ENCODE measurements around the gene MZF1.
A peak's percentile ranks its signal among the peaks of the same experiment; 100 is the strongest.
"Not testable (repeated sequence)": the region's sequence is repeated elsewhere in the genome, so short reads cannot be mapped to it uniquely, and the experiment has no call there.

MZF1 gene

DNA sequence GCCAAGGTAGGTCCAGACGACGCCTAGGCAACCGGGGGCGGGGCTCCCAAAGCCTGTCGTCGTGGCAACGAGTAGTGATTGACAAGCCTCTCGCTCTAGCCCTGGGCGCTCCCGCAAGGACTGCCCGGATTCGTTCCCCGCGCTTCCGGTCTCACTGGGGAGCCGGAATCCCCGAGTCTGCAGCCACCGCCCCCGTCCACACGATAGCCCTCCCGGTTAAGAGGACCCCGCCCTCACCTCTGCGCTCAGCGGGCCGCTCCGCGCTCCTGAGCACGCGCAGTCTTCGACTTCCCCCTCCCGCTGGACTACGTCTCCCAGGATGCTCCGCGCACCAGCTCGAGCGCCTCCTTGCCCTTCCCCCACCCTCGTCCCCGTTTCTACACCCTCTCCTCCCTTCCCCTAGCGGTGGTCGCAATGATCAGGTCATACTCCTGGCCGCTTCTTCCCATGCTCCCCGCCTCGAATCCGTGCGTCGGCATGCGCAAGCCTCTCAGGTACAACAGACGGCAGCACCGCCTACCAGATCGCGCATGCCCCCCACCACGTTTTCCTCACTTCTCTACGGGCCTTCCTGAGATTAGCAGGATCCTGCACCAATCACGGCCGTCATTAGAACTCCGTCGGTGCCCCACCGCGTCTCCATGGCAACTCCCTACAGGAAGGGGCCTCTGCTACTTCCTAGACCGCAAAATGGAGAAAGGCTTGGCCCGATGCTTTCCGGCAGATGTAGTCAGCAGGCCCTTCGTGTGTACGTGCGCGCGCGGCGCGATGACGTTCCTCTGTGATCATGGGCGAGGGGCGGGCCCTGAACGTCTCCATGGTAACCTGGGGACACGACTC is at the start of gene MZF1:
TSS of gene MZF1 (minus strand) at position 518 of the 840 bp plus-strand sequence. CDS start 1,946 bp downstream, outside the sequence.
- peaks cover 42% of the 10 kb centered on the region for H3K4me1 Mint-ChIP-seq (ENCODE audit: low read depth)
- peak within 1 kb of the TSS; percentile 100 for H3K27ac Mint-ChIP-seq

DNA sequence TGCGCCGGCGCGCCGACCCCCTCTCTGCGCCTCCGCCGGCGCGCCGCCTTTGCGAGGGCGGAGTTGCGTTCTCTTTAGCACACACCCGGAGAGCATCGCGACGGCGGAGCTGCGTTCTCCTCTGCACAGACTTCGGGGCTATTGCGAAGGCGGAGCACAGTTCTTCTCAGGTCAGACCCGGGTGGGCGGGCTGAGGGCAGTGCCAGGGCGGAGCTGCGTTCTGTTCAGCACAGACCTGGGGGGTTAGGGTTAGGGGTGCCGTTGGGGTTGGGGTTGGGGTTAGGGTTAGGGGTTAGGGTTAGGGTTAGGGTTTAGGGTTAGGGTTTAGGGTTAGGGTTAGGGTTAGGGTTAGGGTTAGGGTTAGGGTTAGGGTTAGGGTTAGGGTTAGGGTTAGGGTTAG is 34.1 kb upstream of the MZF1 start:
- not testable (repeated sequence) for H3K27ac Mint-ChIP-seq; H3K4me3 Mint-ChIP-seq; H3K27me3 Mint-ChIP-seq; H3K9me3 Mint-ChIP-seq; H3K36me3 Mint-ChIP-seq (ENCODE audit: low read depth); H3K4me1 Mint-ChIP-seq (ENCODE audit: low read depth)

More for the DNA sequence above, at the start of gene MZF1:
- Mint-ChIP-seq H3K36me3 (ENCODE audit: low read depth) (peaks cover 22% of the 10 kb centered on the region), H3K9me3 (no peaks in the 10 kb centered on the region), H3K27me3 (no peaks in the 10 kb centered on the region), H3K4me3 (peak within 1 kb of the TSS; percentile 93)

DNA sequence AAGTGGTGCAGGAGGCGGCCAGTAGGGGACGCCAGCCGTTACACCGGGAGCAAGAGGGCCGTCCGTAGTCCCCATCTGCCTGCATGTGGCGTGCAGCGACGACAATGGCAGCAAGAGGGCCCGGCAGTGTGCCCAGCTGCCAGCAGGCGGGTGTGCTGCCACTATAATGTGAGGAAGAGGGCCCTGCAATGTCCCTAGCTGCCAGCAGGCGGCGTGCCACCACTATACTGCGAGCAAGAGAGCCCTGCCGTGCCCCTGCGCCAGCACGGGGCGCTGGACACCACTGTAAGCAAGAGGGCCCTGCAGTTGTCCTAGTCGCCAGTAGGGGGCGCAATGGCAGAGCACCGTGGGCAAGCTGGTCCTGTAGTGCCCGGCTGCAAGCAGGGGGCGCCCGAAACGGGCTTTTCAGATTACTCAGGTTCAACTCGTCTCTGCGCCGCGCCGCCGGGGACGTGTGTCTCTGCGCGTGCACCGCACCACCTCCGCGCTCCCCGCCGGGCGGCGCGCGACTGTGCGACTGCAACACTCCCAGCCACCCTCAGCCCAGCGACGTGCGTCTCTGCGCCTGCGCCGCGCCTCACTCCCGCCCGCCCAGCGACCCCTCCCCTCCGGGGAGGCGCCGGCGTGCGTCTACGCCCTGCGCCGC is 33.2 kb upstream of the MZF1 start:
- H3K9me3 Mint-ChIP-seq; H3K27me3 Mint-ChIP-seq; H3K36me3 Mint-ChIP-seq (ENCODE audit: low read depth); H3K27ac Mint-ChIP-seq; H3K4me3 Mint-ChIP-seq; H3K4me1 Mint-ChIP-seq (ENCODE audit: low read depth): not testable (repeated sequence)

DNA sequence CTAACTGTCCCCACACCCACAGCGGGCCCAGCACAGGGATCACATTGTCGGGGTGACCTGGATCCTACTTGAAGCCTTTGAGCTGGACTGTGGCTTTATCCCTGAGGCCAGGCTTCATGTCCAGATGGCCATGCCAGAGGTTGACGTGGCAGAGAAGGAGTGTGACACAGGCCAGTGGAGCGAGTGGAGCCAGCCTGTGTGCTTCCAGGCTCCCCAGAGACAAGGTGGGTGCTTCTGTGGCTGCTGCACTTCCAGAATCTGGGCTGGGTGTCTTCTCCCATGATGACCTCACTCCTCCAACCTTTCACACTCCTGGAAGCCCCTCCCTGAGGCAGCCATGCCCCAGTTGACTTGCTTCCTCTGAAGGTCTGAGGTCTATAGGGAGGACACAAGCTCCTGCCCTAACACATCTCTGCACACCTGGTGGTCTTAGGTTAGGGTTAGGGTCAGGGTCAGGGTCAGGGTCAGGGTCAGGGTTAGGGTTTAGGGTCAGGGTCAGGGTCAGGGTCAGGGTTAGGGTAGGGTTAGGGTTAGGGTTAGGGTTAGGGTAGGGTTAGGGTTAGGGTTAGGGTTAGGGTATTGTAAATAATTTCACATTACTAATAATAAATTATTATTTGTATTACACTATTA is 13.1 kb upstream of the MZF1 start:
- Mint-ChIP-seq H3K27me3 (no peaks in the 10 kb centered on the region), H3K4me1 (ENCODE audit: low read depth) (peaks cover 2% of the 10 kb centered on the region), H3K27ac (no peak overlapping the region), H3K9me3 (no peaks in the 10 kb centered on the region), H3K36me3 (ENCODE audit: low read depth) (peaks cover 9% of the 10 kb centered on the region), H3K4me3 (no peak overlapping the region)

DNA sequence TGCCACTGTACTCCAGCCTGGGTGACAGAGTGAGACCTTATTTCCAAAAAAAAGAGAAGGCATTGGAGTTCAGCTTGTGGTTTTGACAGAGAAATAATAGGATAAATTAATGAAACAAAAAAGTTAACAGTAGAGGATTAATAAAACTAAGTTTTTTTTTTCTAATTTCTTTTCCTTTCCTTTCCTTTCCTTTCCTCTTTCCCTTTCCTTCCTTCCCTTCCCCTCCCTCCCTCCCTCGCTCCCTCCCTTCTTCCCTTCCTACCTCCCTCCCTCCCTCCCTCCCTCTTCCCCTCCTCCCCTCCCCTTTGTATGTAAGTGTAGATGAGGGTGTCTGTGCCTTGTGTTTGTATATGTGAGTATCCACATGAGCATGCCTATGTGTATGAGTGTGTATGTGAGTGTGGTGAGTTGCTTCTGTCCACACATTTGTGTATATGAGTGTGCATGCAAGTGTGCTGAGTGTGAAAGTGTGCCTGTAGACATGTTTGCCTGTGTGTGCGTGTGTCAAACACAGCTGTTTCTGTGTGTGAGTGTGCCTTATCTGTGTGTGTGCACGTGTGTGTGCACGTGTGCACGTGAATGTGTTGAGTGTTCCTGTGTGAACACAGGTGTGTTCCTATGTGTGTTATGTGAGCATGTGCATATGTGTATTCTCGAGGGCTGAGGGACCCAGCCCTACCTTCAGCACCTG is 12.5 kb upstream of the MZF1 start:
- H3K4me1 Mint-ChIP-seq (ENCODE audit: low read depth) = peaks cover 6% of the 10 kb centered on the region
- H3K36me3 Mint-ChIP-seq (ENCODE audit: low read depth) = peaks cover 12% of the 10 kb centered on the region
- H3K27ac Mint-ChIP-seq = no peak overlapping the region
- H3K4me3 Mint-ChIP-seq = no peak overlapping the region
- H3K27me3 Mint-ChIP-seq = no peaks in the 10 kb centered on the region
- no peaks in the 10 kb centered on the region for H3K9me3 Mint-ChIP-seq

DNA sequence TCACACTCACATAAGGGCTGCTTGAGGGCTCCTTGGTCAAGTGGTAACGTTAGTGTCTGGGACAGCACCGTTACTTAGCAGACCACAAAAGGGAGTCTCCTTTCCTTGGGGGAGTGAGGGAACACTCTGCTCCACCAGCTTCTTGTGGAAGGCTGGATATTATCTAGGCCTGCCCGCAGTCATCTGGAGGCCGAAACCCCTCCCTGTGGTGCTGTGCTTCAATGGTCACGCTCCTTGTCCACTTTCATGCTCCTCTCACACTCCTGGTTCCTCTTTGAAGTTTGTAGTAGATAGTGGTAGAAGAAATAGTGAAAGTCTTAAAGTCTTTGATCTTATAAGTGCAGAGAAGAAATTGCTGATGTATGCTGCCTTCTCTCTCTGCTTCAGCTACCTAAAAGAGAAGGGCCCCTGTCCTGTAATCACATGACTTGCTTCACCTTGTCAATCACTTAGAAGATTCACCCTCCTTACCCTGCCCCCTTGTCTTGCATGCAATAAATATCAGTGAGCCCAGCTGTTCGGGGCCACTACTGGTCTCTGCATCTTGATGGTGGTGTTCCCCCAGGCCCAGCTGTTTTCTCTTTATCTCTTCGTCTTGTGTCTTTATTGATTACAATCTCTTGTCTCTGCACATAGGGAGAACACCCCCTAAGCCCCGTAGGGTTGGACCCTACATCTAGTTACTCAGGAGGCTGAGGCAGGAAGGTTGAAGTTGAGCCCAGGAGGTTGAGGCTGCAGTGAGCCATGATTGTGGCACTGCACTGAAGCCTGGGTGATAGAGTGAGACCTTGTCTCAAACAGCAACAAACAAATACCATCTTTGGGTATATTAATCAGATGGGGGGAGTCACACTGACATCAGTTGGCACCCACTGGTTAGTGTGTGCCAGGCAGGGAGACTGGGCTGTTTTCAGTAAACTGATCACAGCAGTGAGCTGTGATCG is 11.6 kb upstream of the MZF1 start:
- Mint-ChIP-seq H3K27me3 (no peaks in the 10 kb centered on the region), H3K9me3 (no peaks in the 10 kb centered on the region), H3K36me3 (ENCODE audit: low read depth) (peaks cover 12% of the 10 kb centered on the region), H3K4me3 (no peak overlapping the region), H3K4me1 (ENCODE audit: low read depth) (peaks cover 6% of the 10 kb centered on the region), H3K27ac (no peak overlapping the region)

DNA sequence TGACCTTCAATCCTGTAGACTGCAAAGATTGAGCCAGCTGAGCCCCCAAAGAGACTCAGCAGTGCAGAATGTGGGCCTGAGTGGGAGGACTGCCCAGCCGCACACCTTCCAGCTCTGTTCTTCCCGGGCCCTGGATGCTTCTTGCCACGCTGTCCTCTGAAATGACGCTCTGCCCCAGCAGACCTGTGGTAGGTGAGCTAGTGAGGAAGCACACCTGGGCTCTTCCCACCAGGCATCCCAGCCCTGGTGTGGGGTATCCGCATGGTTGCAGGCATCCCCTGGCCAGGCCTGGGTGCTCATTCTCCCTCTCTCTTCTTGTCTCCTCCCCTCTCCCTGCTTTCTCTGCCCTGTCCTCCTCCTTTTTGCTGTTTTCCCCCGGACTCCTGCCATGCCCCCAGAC is 9.8 kb upstream of the MZF1 start:
- H3K36me3 Mint-ChIP-seq (ENCODE audit: low read depth) = peaks cover 12% of the 10 kb centered on the region
- no peak overlapping the region for H3K4me3 Mint-ChIP-seq
- H3K27ac Mint-ChIP-seq = no peak overlapping the region
- peaks cover 23% of the 10 kb centered on the region for H3K4me1 Mint-ChIP-seq (ENCODE audit: low read depth)
- no peaks in the 10 kb centered on the region for H3K27me3 Mint-ChIP-seq
- H3K9me3 Mint-ChIP-seq = no peaks in the 10 kb centered on the region

DNA sequence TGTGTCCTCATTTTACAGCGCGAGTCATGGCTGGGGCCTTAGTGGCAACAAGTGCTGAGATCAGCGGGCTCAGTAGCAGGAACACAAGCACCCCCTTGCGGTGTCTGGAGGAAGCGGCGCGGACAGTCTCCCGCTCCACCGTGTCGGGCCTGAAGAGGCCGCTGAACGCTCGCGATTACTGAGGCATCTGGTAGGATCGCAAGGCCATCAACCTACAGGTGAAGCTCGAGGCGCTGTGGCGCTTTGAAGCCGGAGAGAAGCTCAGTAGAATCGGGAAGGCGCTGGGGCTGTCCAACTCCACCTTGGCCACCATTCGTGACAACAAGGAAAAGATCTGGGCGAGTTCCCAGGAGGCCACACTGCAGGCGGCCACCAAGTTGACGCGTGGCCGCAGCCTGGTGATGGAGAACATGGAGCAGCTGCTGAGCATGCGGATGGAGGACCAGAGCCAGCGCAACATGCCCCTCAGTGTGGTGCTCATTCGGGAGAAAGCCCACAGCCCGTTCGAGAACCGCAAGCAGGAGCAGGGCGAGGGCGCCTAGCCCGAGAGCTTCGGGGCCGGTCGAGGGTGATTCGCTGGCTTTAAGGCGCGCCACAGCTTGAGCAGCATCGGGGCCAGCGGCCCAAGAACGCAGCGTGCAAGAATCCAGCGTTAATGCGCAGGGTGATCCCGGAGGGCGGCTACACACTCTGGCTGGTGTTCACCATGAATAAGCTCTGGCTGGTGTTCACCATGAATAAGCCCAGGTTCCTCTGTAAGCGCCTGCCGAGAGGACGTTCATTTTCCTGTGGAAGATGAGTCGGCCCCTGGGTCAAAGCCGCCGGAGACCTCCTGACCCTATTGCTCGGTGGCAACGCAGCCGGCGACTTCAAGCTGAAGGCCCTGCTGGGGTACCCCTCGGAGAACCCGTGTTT is 8.3 kb upstream of the MZF1 start:
- H3K27ac Mint-ChIP-seq = no peak overlapping the region
- H3K9me3 Mint-ChIP-seq = no peaks in the 10 kb centered on the region
- peaks cover 29% of the 10 kb centered on the region for H3K4me1 Mint-ChIP-seq (ENCODE audit: low read depth)
- no peak overlapping the region for H3K4me3 Mint-ChIP-seq
- peaks cover 12% of the 10 kb centered on the region for H3K36me3 Mint-ChIP-seq (ENCODE audit: low read depth)
- no peaks in the 10 kb centered on the region for H3K27me3 Mint-ChIP-seq

DNA sequence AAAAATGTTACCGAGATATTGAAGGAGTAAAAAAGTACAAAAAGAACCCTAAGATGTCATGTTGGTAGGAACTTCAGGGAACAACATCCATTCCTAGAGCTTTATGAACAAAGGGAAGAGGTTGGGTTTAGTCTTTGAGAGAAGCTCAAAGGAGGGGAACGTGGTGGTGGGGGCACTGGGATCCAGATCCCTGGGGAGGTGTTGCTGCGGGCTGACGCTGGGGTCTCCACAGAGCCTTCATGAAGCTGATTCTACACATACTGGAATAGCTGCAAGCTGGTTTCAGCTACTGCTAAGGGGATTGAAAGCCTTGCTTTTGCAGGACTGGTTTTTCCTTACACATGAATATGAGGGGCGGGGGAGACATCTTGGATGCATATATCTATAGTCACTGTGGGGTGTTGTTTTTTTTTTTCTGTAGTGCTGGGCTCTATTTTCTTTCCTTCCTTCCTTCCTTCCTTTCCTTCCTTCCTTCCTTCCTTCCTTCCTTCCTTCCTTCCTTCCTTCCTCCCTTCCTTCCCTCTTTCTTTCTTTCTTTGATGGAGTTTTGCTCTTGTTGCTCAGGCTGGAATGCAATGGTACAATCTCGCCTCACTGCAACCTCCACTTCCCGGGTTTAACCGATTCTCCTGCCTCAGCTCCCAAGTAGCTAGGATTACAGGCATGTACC is 6.5 kb upstream of the MZF1 start:
- Mint-ChIP-seq H3K27me3 (no peaks in the 10 kb centered on the region), H3K9me3 (no peaks in the 10 kb centered on the region), H3K4me1 (ENCODE audit: low read depth) (peaks cover 37% of the 10 kb centered on the region), H3K36me3 (ENCODE audit: low read depth) (peaks cover 12% of the 10 kb centered on the region), H3K27ac (no peak overlapping the region), H3K4me3 (no peak overlapping the region)

DNA sequence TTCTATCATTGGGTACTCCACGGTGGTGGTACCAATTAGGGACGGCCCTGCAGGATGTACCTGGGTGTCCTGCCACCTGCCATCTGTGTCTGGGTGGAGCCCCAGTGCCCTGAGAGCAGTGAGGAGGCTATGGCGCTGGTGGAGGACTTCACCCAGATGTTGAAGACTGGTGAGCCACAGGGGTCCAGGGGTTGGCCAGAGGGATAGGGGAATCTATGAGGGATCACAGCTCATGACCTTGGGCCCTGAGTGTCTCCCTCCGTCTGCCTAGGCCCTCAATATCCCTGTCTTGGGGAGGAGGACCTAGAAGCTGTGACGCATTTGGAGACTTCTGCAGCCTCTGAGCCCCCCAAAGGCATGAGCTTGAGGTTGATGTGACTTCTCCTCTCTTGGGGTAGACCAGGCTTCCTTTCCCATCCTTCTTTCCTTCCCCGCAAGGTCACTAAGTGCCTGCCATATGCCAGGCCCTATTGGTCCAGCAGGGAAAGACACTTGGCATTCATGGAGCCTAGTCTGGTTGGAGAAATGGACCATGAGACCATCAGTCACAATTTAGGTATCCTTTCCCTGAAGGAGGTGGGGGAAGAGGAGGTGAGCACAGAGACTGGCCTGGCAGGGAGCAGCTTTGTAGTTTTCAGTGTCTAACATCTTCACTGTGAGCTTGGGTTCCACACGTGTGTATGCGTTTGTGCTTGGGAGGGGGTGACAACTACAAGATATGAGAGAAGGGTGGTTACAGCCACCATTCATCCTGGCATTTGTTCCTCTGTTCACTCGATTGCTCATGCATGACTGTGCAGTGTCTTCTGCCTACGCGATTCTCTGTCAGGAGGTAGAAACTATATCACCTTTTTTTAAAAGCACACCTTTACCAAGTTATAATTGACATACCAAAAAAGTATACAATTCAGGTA is 5.1 kb upstream of the MZF1 start:
- H3K27me3 Mint-ChIP-seq = no peaks in the 10 kb centered on the region
- peaks cover 12% of the 10 kb centered on the region for H3K36me3 Mint-ChIP-seq (ENCODE audit: low read depth)
- H3K9me3 Mint-ChIP-seq = no peaks in the 10 kb centered on the region
- H3K4me3 Mint-ChIP-seq = peak overlapping the region; percentile 20
- peaks cover 49% of the 10 kb centered on the region for H3K4me1 Mint-ChIP-seq (ENCODE audit: low read depth)
- H3K27ac Mint-ChIP-seq = peak overlapping the region; percentile 61

DNA sequence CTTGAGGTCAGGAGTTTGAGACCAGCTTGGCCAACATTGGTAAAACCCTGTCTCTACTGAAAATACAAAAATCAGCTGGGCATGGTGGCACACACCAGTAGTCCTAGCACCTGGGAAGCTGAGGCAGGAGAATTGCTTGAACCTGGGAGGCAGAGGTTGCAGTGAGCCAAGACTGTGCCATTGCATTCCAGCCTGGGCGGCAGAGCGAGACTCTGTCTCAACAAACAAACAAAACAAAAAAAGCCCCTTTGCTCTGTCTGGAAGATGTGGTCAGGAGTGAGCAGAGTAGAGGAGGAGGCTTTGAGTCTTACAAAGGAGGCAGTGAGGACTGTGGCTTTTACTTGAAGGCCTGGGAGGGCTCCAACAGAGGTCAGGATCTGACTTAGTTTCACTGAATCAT is 4.4 kb upstream of the MZF1 start:
- H3K4me1 Mint-ChIP-seq (ENCODE audit: low read depth) = peaks cover 52% of the 10 kb centered on the region
- peak overlapping the region; percentile 20 for H3K4me3 Mint-ChIP-seq
- H3K36me3 Mint-ChIP-seq (ENCODE audit: low read depth); H3K27me3 Mint-ChIP-seq; H3K9me3 Mint-ChIP-seq: not testable (repeated sequence)
- peak overlapping the region; percentile 61 for H3K27ac Mint-ChIP-seq
